IMR-90 (cell line): ENCODE measurements around the gene CGREF1. TPM values are rescaled to one million over a fixed set of nuclear protein-coding genes. Genes with fewer than 3 reads are reported as not detected.

Experiments used
- ATAC-seq: fragments of 200-7000 bp; cut with Tn5 transposase; 2 replicates; pipeline ENCODE4 v1.9.1; 2020; ENCODE audit warnings: low read depth, mild to moderate bottlenecking, moderate library complexity
- BruUV-seq: library from RNA; stranded (reverse); fragments of 400-500 nt; replicated peaks from 2 replicates; lab custom pipeline; 2021; lab: Mats Ljungman, UMichigan
- CTCF ChIA-PET: fragments of 300-600 bp; formaldehyde crosslinking; extraction: SDS; loops from one replicate; lab custom pipeline; 2021; ENCODE audit warnings: antibody characterized with exemption; lab: Yijun Ruan, JAX
- POLR2A ChIA-PET: fragments of 300-600 bp; sonication (Branson Sonifier 250); formaldehyde crosslinking; loops from one replicate; lab custom pipeline; 2022; ENCODE audit warnings: antibody characterized with exemption; ENCODE audit not compliant: unreplicated experiment; lab: Charles Lee
- DNase-seq: peaks from one replicate; pipeline ENCODE4 v3.0.0; 2013
- H2AFZ ChIP-seq: replicated peaks from 2 replicates; pipeline ENCODE3; 2013; ENCODE audit warnings: low read length, mild to moderate bottlenecking; ENCODE audit not compliant: poor library complexity
- H2AK5ac ChIP-seq: 2 replicates; pipeline ENCODE4 v1.6.1; 2013; ENCODE audit warnings: low read depth, low read length, inconsistent platforms
- H2AK9ac ChIP-seq: replicated peaks from 2 replicates; pipeline ENCODE3; 2013; ENCODE audit warnings: mild to moderate bottlenecking, low read depth, low read length, moderate library complexity; ENCODE audit not compliant: poor library complexity
- H2BK120ac ChIP-seq: 2 replicates; pipeline ENCODE4 v1.6.1; 2013; ENCODE audit warnings: low read depth, low read length, inconsistent platforms
- H2BK15ac ChIP-seq: 3 replicates; pipeline ENCODE4 v1.6.1; 2013; ENCODE audit warnings: low read depth, low read length, inconsistent platforms
- H2BK20ac ChIP-seq: 2 replicates; pipeline ENCODE4 v1.6.1; 2013; ENCODE audit warnings: low read depth, mild to moderate bottlenecking, inconsistent platforms, low read length, moderate library complexity
- H2BK5ac ChIP-seq: 2 replicates; pipeline ENCODE4 v1.6.1; 2013; ENCODE audit warnings: mild to moderate bottlenecking, low read depth, low read length, inconsistent platforms; ENCODE audit not compliant: poor library complexity, severe bottlenecking
- H3K14ac ChIP-seq: replicated peaks from 2 replicates; pipeline ENCODE4 v1.6.1; 2013; ENCODE audit warnings: low read depth, low read length, inconsistent platforms
- H3K18ac ChIP-seq: 2 replicates; pipeline ENCODE4 v1.6.1; 2013; ENCODE audit warnings: low read depth, low read length, control low read depth
- H3K23ac ChIP-seq: 2 replicates; pipeline ENCODE4 v1.6.1; 2013; ENCODE audit warnings: low read depth, low read length, inconsistent platforms
- H3K27ac ChIP-seq: 2 replicates; pipeline ENCODE4 v1.5.1; 2013; ENCODE audit warnings: mild to moderate bottlenecking, control low read depth, low read length; ENCODE audit not compliant: insufficient read depth
- H3K27me3 ChIP-seq: 2 replicates; pipeline ENCODE4 v1.6.1; 2013; ENCODE audit warnings: low read length; ENCODE audit not compliant: control insufficient read depth, insufficient read depth
- H3K36me3 ChIP-seq: 2 replicates; pipeline ENCODE4 v1.6.1; 2013; ENCODE audit warnings: low read length, mixed read lengths; ENCODE audit not compliant: control insufficient read depth, insufficient read depth
- H3K4ac ChIP-seq: 2 replicates; pipeline ENCODE4 v1.6.1; 2013; ENCODE audit warnings: low read depth, low read length, inconsistent platforms
- H3K4me1 ChIP-seq: 2 replicates; pipeline ENCODE4 v1.6.1; 2013; ENCODE audit warnings: low read length, mixed read lengths; ENCODE audit not compliant: control insufficient read depth, insufficient read depth
- H3K4me2 ChIP-seq: 2 replicates; pipeline ENCODE4 v1.6.1; 2013; ENCODE audit warnings: low read depth, mild to moderate bottlenecking, control low read depth, low read length, moderate library complexity
- H3K4me3 ChIP-seq: 2 replicates; pipeline ENCODE4 v1.5.1; 2013; ENCODE audit warnings: low read depth, mild to moderate bottlenecking, control low read depth, low read length, moderate library complexity; ENCODE audit not compliant: insufficient read depth
- H3K56ac ChIP-seq: 2 replicates; pipeline ENCODE4 v1.6.1; 2013; ENCODE audit warnings: low read length, inconsistent platforms; ENCODE audit not compliant: insufficient read depth; ENCODE audit errors: extremely low read depth
- H3K79me1 ChIP-seq, 2 experiments: 2 replicates each; pipeline ENCODE4 v1.6.1; 2013; ENCODE audit warnings: low read length in 2 of 2, inconsistent platforms in 1 of 2, low read depth in 1 of 2
- H3K9ac ChIP-seq: 2 replicates; pipeline ENCODE4 v1.6.1; 2013; ENCODE audit warnings: low read depth, low read length, control low read depth
- H3K9me1 ChIP-seq: 2 replicates; pipeline ENCODE4 v1.6.1; 2013; ENCODE audit warnings: low read length, inconsistent platforms; ENCODE audit not compliant: insufficient read depth
- H3K9me3 ChIP-seq: 2 replicates; pipeline ENCODE4 v1.6.1; 2013; ENCODE audit warnings: low read length; ENCODE audit not compliant: control insufficient read depth, insufficient read depth
- H4K20me1 ChIP-seq: 2 replicates; pipeline ENCODE4 v1.6.1; 2013; ENCODE audit warnings: low read length, inconsistent platforms; ENCODE audit not compliant: insufficient read depth
- H4K5ac ChIP-seq: 2 replicates; pipeline ENCODE4 v1.6.1; 2013; ENCODE audit warnings: mild to moderate bottlenecking, low read depth, low read length, control low read depth
- H4K8ac ChIP-seq, 2 experiments: 2 replicates each; pipeline ENCODE4 v1.6.1; 2013; ENCODE audit warnings: low read depth in 2 of 2, low read length in 2 of 2, control low read depth in 1 of 2, inconsistent platforms in 1 of 2
- H4K91ac ChIP-seq: 2 replicates; pipeline ENCODE4 v1.6.1; 2013; ENCODE audit warnings: low read depth, low read length, inconsistent platforms; ENCODE audit not compliant: insufficient read depth
- BHLHE40 ChIP-seq: fragments of 150-350 bp; IDR thresholded peaks from 2 replicates; pipeline ENCODE4 v1.6.1; 2016; ENCODE audit warnings: mild to moderate bottlenecking, low read depth, low read length
- CEBPB ChIP-seq: IDR thresholded peaks from 2 replicates; pipeline ENCODE4 v1.6.1; 2012; ENCODE audit warnings: low read depth, low read length, improper control_type of control experiment
- CHD1 ChIP-seq: IDR thresholded peaks from 2 replicates; pipeline ENCODE4 v1.6.1; 2012; ENCODE audit warnings: low read depth, low read length, improper control_type of control experiment
- CTCF ChIP-seq: conservative IDR thresholded peaks from 2 replicates; pipeline ENCODE4 v1.5.1; 2012; ENCODE audit warnings: mild to moderate bottlenecking, low read depth, low read length, improper control_type of control experiment
- ELK1 ChIP-seq: fragments of 150-350 bp; IDR thresholded peaks from 2 replicates; pipeline ENCODE4 v1.6.1; 2016; ENCODE audit warnings: low read depth, mild to moderate bottlenecking, low read length, moderate library complexity, borderline replicate concordance
- FOS ChIP-seq: fragments of 150-350 bp; IDR thresholded peaks from 2 replicates; pipeline ENCODE4 v1.6.1; 2016; ENCODE audit warnings: low read depth, low read length
- MAZ ChIP-seq: IDR thresholded peaks from 2 replicates; pipeline ENCODE4 v1.6.1; 2012; ENCODE audit warnings: low read depth, mild to moderate bottlenecking, low read length, improper control_type of control experiment, moderate library complexity, borderline replicate concordance
- MXI1 ChIP-seq: IDR thresholded peaks from 2 replicates; pipeline ENCODE4 v1.6.1; 2012; ENCODE audit warnings: low read depth, mild to moderate bottlenecking, low read length, moderate library complexity, borderline replicate concordance
- NFE2L2 ChIP-seq: fragments of 150-350 bp; IDR thresholded peaks from 2 replicates; pipeline ENCODE4 v1.6.1; 2016; ENCODE audit warnings: low read depth, mild to moderate bottlenecking, low read length
- POLR2A ChIP-seq: IDR thresholded peaks from 2 replicates; pipeline ENCODE4 v1.6.1; 2012; ENCODE audit warnings: mild to moderate bottlenecking, low read depth, low read length
- RAD21 ChIP-seq: IDR thresholded peaks from 2 replicates; pipeline ENCODE4 v1.6.1; 2012; ENCODE audit warnings: low read length, improper control_type of control experiment
- RCOR1 ChIP-seq: IDR thresholded peaks from 2 replicates; pipeline ENCODE4 v1.6.1; 2012; ENCODE audit warnings: mild to moderate bottlenecking, low read length, improper control_type of control experiment; ENCODE audit not compliant: insufficient replicate concordance
- RFX5 ChIP-seq: IDR thresholded peaks from 2 replicates; pipeline ENCODE4 v1.8.0; 2012; ENCODE audit warnings: low read depth, mild to moderate bottlenecking, low read length, moderate library complexity
- SMC3 ChIP-seq: fragments of 150-350 bp; IDR thresholded peaks from 2 replicates; pipeline ENCODE4 v1.6.1; 2016; ENCODE audit warnings: low read depth, mild to moderate bottlenecking, antibody characterized with exemption, low read length, moderate library complexity
- WGBS, 2 experiments: methylation state at CpG; one replicate each; pipeline versions ENCODE4 v1.1.5 to v1.1.7; 2013; ENCODE audit warnings: missing lambda C conversion rate in 2 of 2; ENCODE audit not compliant: insufficient read length in 1 of 2; ENCODE audit errors: extremely low coverage in 2 of 2; 5-methylcytosine and 5-hydroxymethylcytosine counted together
- dilution Hi-C: fragments of 300-500 bp; cut with HindIII; formaldehyde crosslinking; loops from one replicate; pipeline ENCODE4 v1.14.3; 2018; ENCODE audit warnings: low sequenced_read_pairs; ENCODE audit not compliant: unreplicated experiment
- in situ Hi-C: fragments of 300-500 bp; cut with MboI; formaldehyde crosslinking; loops from 3 replicates; pipeline ENCODE4 v1.14.3; 2019; ENCODE audit warnings: low sequenced_read_pairs, inconsistent platforms, mixed read lengths
- intact Hi-C: fragments of 100-400 bp; cut with micrococcal nuclease; formaldehyde crosslinking; loops from 2 replicates; pipeline ENCODE4 v1.10.0; 2022
- polyA plus RNA-seq, 3 experiments: library from polyadenylated mRNA; depleted of rRNA; stranded (reverse); fragments of >200 nt; gene quantifications; 2 replicates each; pipeline ENCODE4 v1.2.3, GENCODE V29; 2012; ENCODE audit warnings: low replicate concordance in 1 of 3
- total RNA-seq: library from RNA; depleted of rRNA; stranded (reverse); fragments of >200 nt; gene quantifications from 2 replicates; pipeline ENCODE4 v1.2.3, GENCODE V29; 2012
- TF ChIP-seq, protein P1 (sequence below): fragments of 150-350 bp; IDR thresholded peaks from 2 replicates; pipeline ENCODE4 v1.6.1; 2017; ENCODE audit warnings: mild to moderate bottlenecking, antibody characterized with exemption, low read length, low read depth

Gene CGREF1
- total and polyA plus RNA-seq, 2 of the 4 experiments (the other 2 are of a cell fraction): 0.54 to 1.3 TPM

GRCh38 chr2:27054721-27055120, 64.2 kb downstream of the CGREF1 start:
- intact Hi-C loops (no loop called here), in situ Hi-C loops (no loop called here), dilution Hi-C loops (no loop called here)
- 100% methylated on average over 5 of the region's 11 CpGs; no CpG with 5 or more reads in 1 of the 2 experiments for WGBS, 2 experiments
- H4K91ac ChIP-seq: no peak overlapping the region
- H3K79me1 ChIP-seq: peaks cover 0 to 27% of the 10 kb centered on the region in 2 experiments; a peak in 2 of 4 replicates
- H2BK15ac ChIP-seq: no peak overlapping the region
- H3K9me3 ChIP-seq: no peaks in the 10 kb centered on the region
- no peak overlapping the region for H3K27ac ChIP-seq
- H2BK20ac ChIP-seq: no peak overlapping the region
- no peak overlapping the region for H3K23ac ChIP-seq
- H3K36me3 ChIP-seq: peaks cover 38% of the 10 kb centered on the region
- ChIA-PET POLR2A (no interaction called here), CTCF (no interaction called here)
- H2AFZ ChIP-seq: no peak overlapping the region
- H3K9me1 ChIP-seq: peaks cover 13% of the 10 kb centered on the region
- no peak for TF ChIP-seq BHLHE40
- no peak for TF ChIP-seq NFE2L2
- no peak for TF ChIP-seq POLR2A
- TF ChIP-seq CEBPB: no peak
- TF ChIP-seq, protein P1, sequence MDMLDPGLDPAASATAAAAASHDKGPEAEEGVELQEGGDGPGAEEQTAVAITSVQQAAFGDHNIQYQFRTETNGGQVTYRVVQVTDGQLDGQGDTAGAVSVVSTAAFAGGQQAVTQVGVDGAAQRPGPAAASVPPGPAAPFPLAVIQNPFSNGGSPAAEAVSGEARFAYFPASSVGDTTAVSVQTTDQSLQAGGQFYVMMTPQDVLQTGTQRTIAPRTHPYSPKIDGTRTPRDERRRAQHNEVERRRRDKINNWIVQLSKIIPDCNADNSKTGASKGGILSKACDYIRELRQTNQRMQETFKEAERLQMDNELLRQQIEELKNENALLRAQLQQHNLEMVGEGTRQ: no peak
- TF ChIP-seq FOS: no peak
- no peak for TF ChIP-seq RCOR1
- TF ChIP-seq MXI1: no peak
- TF ChIP-seq RAD21: no peak
- no peak for TF ChIP-seq ELK1
- no peak for TF ChIP-seq RFX5
- no peak for TF ChIP-seq MAZ
- no peak for TF ChIP-seq SMC3
- no peak for TF ChIP-seq CTCF
- TF ChIP-seq CHD1: no peak
- H4K20me1 ChIP-seq: peaks cover 13% of the 10 kb centered on the region
- no peak for DNase-seq
- no peak overlapping the region for H3K18ac ChIP-seq
- no peak overlapping the region for H3K4me2 ChIP-seq
- no peak for ATAC-seq
- H3K27me3 ChIP-seq: no peaks in the 10 kb centered on the region
- no TSS peak for BruUV-seq
- H4K5ac ChIP-seq: no peak overlapping the region
- H4K8ac ChIP-seq: no peak overlapping the region
- no peak overlapping the region for H2AK9ac ChIP-seq
- H2BK5ac ChIP-seq: no peak overlapping the region
- H3K56ac ChIP-seq: no peak overlapping the region
- H3K14ac ChIP-seq: no peak overlapping the region
- no peak overlapping the region for H3K9ac ChIP-seq
- no peak overlapping the region for H3K4ac ChIP-seq
- no peak overlapping the region for H2AK5ac ChIP-seq
- H3K4me3 ChIP-seq: no peak overlapping the region
- no peak overlapping the region for H2BK120ac ChIP-seq
- H3K4me1 ChIP-seq: peaks cover 4% of the 10 kb centered on the region; the same call in 1 of the 2 replicates
